ENCODE results near the gene LY6G5C. TPM values are rescaled to one million over a fixed set of nuclear protein-coding genes. Genes with fewer than 3 reads are reported as not detected.

The LY6G5C gene
- total RNA-seq, 1 experiment from 2014 or later, result 2.6 TPM

DNA sequence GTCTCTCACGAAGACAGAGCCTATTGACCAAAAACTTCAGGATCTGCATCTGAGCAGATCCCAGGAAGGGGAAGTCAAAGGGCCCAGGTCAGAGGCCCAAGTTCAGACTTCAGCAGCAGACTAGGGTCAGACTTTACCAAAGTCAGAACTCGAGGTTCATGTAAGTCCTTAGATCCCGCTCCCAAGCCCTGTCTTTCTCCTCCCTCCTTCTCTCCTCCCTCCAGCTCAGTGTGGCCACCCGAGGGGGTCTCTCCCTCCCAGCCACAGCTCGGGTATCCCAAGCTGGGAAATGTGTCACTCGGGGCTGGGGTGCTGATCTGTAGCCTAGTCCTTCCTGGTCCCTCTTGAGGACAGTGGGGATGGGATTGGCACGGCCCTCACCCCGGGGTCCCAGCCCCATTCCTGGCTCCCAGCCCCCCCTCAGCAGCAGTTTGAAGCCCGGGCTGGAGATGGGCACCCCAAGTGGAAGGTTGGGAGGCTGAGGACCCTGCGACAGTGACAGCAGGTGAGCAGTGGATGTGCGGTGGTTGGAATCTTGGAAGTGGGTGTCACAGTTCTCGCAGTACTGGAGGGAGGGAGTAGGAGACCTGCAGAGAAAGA is 18.6 kb downstream of the LY6G5C start:
- ChIA-PET POLR2A (ENCODE audit: unreplicated experiment) (no interaction called here), CTCF (no interaction called here)
- DNase-seq, result no peak
- no peaks in the 10 kb centered on the region for H3K27me3 ChIP-seq (ENCODE audit: insufficient read depth, low read depth)
- no peak overlapping the region for H2AFZ ChIP-seq
- H3K9me2 ChIP-seq (ENCODE audit: insufficient read depth), result no peaks in the 10 kb centered on the region
- intact Hi-C loops (cut with micrococcal nuclease; ENCODE audit: unreplicated experiment), result loop anchor here (10.0 kb wide), 1 partner anchor 513 kb away; the partner anchor contains the start of genes AGPAT1 and RNF5
- peaks cover 67% of the 10 kb centered on the region for H3K79me2 ChIP-seq (ENCODE audit: low read depth)
- TF ChIP-seq CTCF (conservative IDR thresholded peaks at IDR 0.05) (no peak), EZH2 (IDR thresholded peaks at IDR 0.05; ENCODE audit: low read depth) (no peak)
- H4K20me1 ChIP-seq (ENCODE audit: insufficient read depth), result 0 out of 2 replicates have a peak, but pooled peaks cover 7% of the 10 kb centered on the region
- H3K4me1 ChIP-seq (replicated peaks; ENCODE audit: insufficient read depth), result peaks cover 32% of the 10 kb centered on the region
- BruUV-seq (replicated peaks), result no TSS peak
- H3K9me3 ChIP-seq (ENCODE audit: insufficient read depth, low read depth), result no peaks in the 10 kb centered on the region
- peaks cover 23% of the 10 kb centered on the region for H3F3A ChIP-seq (ENCODE audit: insufficient read depth, low read depth)
- no peak overlapping the region for H3K4me2 ChIP-seq
- no peak overlapping the region for H3K4me3 ChIP-seq
- H3K27ac ChIP-seq, result no peak overlapping the region
- peaks cover 17% of the 10 kb centered on the region; the same call in 1 of the 2 replicates for H3K36me3 ChIP-seq (ENCODE audit: low read depth)

GRCh38 chr6:31661262-31662123 is 19.4 kb downstream of the LY6G5C start:
- peaks cover 26% of the 10 kb centered on the region for H3K4me1 ChIP-seq (replicated peaks; ENCODE audit: insufficient read depth)
- H3K79me2 ChIP-seq (ENCODE audit: low read depth), result peaks cover 61% of the 10 kb centered on the region
- 0 out of 2 replicates have a peak, but pooled peaks cover 7% of the 10 kb centered on the region for H4K20me1 ChIP-seq (ENCODE audit: insufficient read depth)
- CTCF ChIA-PET, result no interaction called here
- POLR2A ChIA-PET (ENCODE audit: unreplicated experiment), result interaction anchor here (0.7 to 0.9 kb wide), 2 partner anchors 10 to 415 kb away, joined by 4 to 5 read pairs; no protein-coding TSS in a partner anchor
- peaks cover 23% of the 10 kb centered on the region for H3F3A ChIP-seq (ENCODE audit: insufficient read depth, low read depth)
- peak overlapping the region; percentile 79; the same call in 1 of the 2 replicates for H3K4me3 ChIP-seq
- peak overlapping the region; percentile 88 for H3K4me2 ChIP-seq
- no peaks in the 10 kb centered on the region for H3K27me3 ChIP-seq (ENCODE audit: insufficient read depth, low read depth)
- intact Hi-C loops (cut with micrococcal nuclease; ENCODE audit: unreplicated experiment), result loop anchor here (10.0 kb wide), 1 partner anchor 513 kb away; the partner anchor contains the start of genes AGPAT1 and RNF5
- DNase-seq, result no peak
- peak overlapping the region; percentile 71; the same call in 1 of the 2 replicates for H3K27ac ChIP-seq
- peak overlapping the region; percentile 81; the same call in 1 of the 2 replicates for H2AFZ ChIP-seq
- 0 out of 2 replicates have a peak, but pooled peaks cover 10% of the 10 kb centered on the region for H3K36me3 ChIP-seq (ENCODE audit: low read depth)
- TF ChIP-seq CTCF (conservative IDR thresholded peaks at IDR 0.05) (no peak), EZH2 (IDR thresholded peaks at IDR 0.05; ENCODE audit: low read depth) (no peak)
- H3K9me2 ChIP-seq (ENCODE audit: insufficient read depth), result no peaks in the 10 kb centered on the region
- no TSS peak for BruUV-seq (replicated peaks)
- H3K9me3 ChIP-seq (ENCODE audit: insufficient read depth, low read depth), result no peaks in the 10 kb centered on the region

Data from PC-9 (cell line).